Measurements from ENCODE around the gene SMIM10.
"Not testable (repeated sequence)": the region's sequence is repeated elsewhere in the genome, so short reads cannot be mapped to it uniquely, and the experiment has no call there.

The SMIM10 gene

GRCh38 chrX:134990801-134991481 lies at the start of gene SMIM10:
Gene SMIM10 (plus strand): TSS chrX:134990991. CDS start chrX:134991096, 105 bp downstream.
- peak; percentile 36 for DNase-seq

GRCh38 chrX:134946364-134946763 lies 44.4 kb upstream of the SMIM10 start:
- not testable (repeated sequence) for DNase-seq

DNA sequence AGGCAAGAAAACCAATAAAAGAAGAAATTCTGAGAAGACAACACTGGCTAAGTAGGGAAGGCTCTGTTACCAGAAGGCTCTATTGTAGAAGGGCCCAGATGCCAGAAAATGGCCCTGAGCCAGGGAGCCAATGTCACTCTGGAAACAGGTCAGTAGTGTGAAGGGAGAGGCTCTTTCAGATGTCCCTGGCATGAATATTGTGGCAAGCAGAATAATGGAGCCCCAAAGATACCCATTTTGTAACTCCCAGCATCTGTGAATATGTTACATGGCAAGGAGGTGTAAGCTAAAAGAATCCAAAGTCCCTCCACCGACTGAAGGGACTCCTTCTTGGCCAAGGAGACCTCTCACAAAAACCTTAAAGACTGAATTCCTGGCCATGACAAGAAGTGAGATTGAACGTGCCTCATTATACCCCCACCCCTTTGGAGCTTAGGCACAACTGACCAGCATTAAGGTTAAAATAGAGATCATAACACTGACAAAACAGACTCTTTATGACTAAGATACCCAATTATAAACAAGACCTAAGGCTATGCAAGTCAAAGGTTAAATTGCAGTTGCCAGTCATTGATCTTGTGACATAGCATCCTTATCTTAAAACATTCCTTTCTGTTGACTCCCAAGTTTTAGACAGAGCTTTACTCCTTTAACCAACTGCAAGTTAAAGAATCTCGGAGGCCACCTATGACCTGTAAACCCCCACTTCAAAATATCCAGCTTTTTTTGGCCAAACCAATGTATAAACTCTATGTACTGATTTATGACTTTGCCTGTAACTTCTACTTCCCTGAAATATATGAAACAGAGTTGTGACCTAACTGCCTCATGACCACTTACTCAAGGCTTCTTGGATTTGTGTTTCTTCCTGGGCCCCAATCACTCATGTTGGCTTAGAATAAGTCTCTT lies 42.2 kb upstream of the SMIM10 start:
- DNase-seq = no peak

DNA sequence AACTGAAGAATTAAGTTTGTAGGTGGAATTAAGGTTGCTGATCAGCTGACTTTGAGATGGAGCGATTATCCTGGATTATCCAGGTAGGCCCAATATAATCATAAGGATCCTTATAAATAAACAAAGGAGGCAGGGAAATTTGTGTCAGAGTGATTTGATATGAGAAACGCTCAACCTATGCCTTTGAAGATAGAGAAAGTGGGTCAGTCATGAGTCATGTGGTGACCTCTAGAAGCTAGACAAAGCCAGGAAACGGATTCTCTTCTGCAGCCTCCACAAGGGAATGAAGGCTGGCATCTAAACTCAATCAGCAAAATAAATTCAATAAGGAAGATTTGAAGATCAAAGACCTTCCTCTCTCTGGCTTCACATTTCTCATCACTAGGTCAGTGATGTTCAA lies 41.5 kb upstream of the SMIM10 start:
- no peak for DNase-seq

- DNase-seq = no peak
Measured at GRCh38 chrX:134957836-134958235, 33.0 kb upstream of the SMIM10 start.

- not testable (repeated sequence) for DNase-seq
Measured at GRCh38 chrX:134960366-134960765, 30.4 kb upstream of the SMIM10 start.

GRCh38 chrX:134963041-134963440 lies 27.8 kb upstream of the SMIM10 start:
- no peak for DNase-seq

- DNase-seq = no peak
Measured at GRCh38 chrX:134969726-134970125, 21.1 kb upstream of the SMIM10 start.

GRCh38 chrX:134971926-134972325 lies 18.9 kb upstream of the SMIM10 start:
- DNase-seq = no peak

GRCh38 chrX:134975516-134975915 lies 15.3 kb upstream of the SMIM10 start:
- DNase-seq = no peak

GRCh38 chrX:134981910-134982309 lies 8.9 kb upstream of the SMIM10 start:
- DNase-seq = no peak

GRCh38 chrX:134982748-134983147 lies 8.0 kb upstream of the SMIM10 start:
- DNase-seq = no peak

- no peak for DNase-seq
Measured at GRCh38 chrX:134985479-134985878, 5.3 kb upstream of the SMIM10 start.

DNA sequence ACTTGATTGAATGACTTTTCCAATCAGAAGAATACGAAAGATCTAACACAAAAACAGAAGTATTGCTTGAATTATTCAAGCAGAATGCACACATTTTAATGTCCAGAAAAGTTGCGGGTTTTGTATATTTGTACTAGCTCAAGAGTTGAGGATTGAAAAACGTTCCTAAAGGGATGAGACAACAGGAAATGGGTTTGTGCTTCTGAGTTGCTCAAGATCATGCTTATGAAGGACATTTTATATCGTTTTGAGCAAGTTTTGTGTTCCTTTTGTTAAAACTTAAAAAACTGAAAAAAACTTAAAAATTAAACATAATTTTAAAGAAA lies 353 bp upstream of the SMIM10 start:
- DNase-seq = no peak

DNA sequence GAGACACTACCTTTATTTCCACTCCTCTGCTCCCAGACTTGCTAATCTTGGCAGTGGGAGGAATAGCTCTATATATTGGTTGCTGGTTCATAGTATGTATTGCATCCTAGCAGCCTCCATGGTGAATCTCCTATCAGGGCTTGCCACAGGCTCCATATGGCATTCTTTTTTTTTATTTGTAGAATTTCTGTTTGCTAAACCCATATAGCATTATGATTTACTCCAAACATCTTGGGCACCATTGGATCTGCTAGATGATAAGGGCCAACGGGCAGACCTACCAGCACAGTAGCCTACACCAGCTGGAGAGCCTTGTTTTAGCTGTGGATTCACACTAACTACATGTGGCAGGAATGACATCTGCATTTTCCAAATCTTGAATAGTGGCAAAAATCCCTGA lies 6.9 kb downstream of the SMIM10 start:
- DNase-seq = no peak

DNA sequence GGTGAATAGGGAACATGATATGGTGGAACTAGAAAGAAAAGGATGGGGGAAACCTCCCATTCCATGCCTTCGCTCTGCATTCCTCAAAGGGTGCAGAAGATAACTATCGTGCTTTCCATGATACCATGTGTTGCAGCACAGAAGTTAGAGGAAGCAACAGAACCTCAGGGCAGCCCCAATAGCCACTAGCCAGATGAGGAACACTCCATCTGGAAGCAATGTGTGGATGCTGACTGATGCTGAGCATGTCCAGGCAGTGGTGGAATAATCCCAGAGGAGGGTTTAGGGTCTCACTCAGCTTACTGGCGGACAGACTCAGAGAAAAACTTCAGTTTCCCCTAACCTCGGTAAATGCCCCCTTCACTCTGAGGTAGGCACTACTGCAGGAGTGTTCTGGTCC lies 7.5 kb downstream of the SMIM10 start:
- DNase-seq = no peak

- DNase-seq = no peak
Measured at GRCh38 chrX:134999469-134999868, 8.7 kb downstream of the SMIM10 start.

GRCh38 chrX:135000516-135000915 lies 9.7 kb downstream of the SMIM10 start:
- DNase-seq = no peak

DNA sequence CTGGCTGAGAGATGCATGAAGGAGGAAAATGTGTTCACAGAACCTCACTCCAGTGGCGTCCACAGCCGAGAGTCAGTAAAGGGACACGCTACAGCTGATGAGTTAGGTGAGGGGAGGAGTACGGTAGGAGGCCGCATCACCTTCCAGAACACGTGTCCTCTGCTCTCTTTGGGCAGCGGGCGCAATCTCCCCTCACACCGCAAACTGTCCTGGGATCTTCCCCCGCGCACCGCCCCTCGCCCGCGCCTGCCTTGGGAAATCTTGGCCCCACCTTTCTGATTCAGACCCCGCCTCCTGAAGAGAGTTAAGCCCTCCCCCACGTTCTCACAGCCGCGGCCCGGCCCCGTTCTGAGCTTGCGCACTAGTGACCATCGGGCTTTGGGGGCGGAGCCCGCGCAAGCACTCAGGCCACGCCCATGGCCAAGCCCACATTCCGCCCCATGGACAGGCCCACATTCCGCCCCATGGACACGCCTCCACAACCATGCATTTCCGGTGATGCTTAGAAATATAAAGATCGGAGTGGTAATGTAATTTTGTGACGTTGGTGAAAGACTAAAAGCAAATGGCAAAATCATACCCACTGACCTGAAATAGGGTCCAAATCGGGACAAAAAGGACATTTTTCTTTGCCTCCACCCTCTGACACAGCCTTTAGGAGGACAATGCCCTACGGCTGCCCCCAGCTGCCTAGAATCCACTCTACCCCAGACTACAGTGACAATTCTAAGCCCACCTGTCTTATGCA lies 13.3 kb downstream of the SMIM10 start:
- DNase-seq = peak; percentile 89

GRCh38 chrX:135006187-135006586 lies 15.4 kb downstream of the SMIM10 start:
- no peak for DNase-seq

GRCh38 chrX:135009057-135009610 lies 18.3 kb downstream of the SMIM10 start:
- no peak for DNase-seq

- no peak for DNase-seq
Measured at GRCh38 chrX:135009838-135010237, 19.0 kb downstream of the SMIM10 start.

GRCh38 chrX:135010921-135011320 lies 20.1 kb downstream of the SMIM10 start:
- DNase-seq = no peak

Data from activated CD4-positive, CD25-positive, alpha-beta regulatory T cell treated with anti-CD3 and anti-CD28 coated beads, Interleukin-2, amount 50 U/mL, for 72 hours (primary cell).